Breast epithelium (tissue), 4 donors: Measurements from ENCODE around the gene GLIPR1L1. TPM values are rescaled to one million over a fixed set of nuclear protein-coding genes. Genes with fewer than 3 reads are reported as not detected.
"Not testable (repeated sequence)": the region's sequence is repeated elsewhere in the genome, so short reads cannot be mapped to it uniquely, and the experiment has no call there.

Experiments used
- DNase-seq, 2 donors: peaks; one replicate each; pipeline ENCODE4 v3.0.0-alpha.2; 2019; ENCODE audit warnings: low spot score in 2 of 2
- H3K27ac ChIP-seq, 2 donors: fragments of 200-600 bp; sonication (generic) in 1 of 2; one replicate each; pipeline ENCODE4 v1.5.1; 2016 to 2019; ENCODE audit warnings: mild to moderate bottlenecking in 1 of 2
- H3K27me3 ChIP-seq, 2 donors: fragments of 200-600 bp; sonication (generic) in 1 of 2; one replicate each; pipeline versions ENCODE4 v1.5.1 to v1.6.0; 2017 to 2019; ENCODE audit warnings: control low read depth in 1 of 2, mild to moderate bottlenecking in 1 of 2
- H3K36me3 ChIP-seq: fragments of 200-600 bp; one replicate; pipeline ENCODE4 v1.5.1; 2019
- H3K4me1 ChIP-seq, 2 donors: fragments of 200-600 bp; sonication (generic); one replicate each; pipeline ENCODE4 v1.5.1; 2016 to 2019; ENCODE audit warnings: control low read depth in 1 of 2
- H3K4me3 ChIP-seq, 3 donors: fragments of 200-600 bp; sonication (generic); 1 replicate in 2 of 3; 2 replicates in 1 of 3; pipeline ENCODE4 v1.5.1; 2016 to 2019; ENCODE audit warnings: mild to moderate bottlenecking in 3 of 3, moderate library complexity in 2 of 3
- H3K9me3 ChIP-seq, 2 donors: fragments of 200-600 bp; sonication (generic) in 1 of 2; one replicate each; pipeline ENCODE4 v1.5.1; 2016 to 2019; ENCODE audit warnings: control low read depth in 1 of 2
- POLR2A ChIP-seq: fragments of 450-650 bp; IDR thresholded peaks from one replicate; pipeline ENCODE4 v1.6.1; 2016; ENCODE audit warnings: antibody characterized with exemption, mild to moderate bottlenecking, moderate library complexity
- POLR2AphosphoS5 ChIP-seq, 3 donors: sonication (generic); formaldehyde crosslinking; IDR thresholded peaks; one replicate each; pipeline ENCODE4 v1.6.1; 2017; ENCODE audit warnings: antibody characterized with exemption in 3 of 3
- intact Hi-C: fragments of 100-400 bp; cut with DNase I; formaldehyde crosslinking; loops from one replicate; pipeline ENCODE4 v1.15.1; 2023; ENCODE audit warnings: low total_unique reads
- total RNA-seq, 3 donors: library from RNA; depleted of rRNA; stranded (reverse); fragments of >200 nt; gene quantifications; one replicate each; pipeline ENCODE4 v1.1.0, GENCODE V29; 2016
- TF ChIP-seq, protein P1 (sequence below), 3 donors: fragments of 450-650 bp; IDR thresholded peaks; one replicate each; pipeline ENCODE4 v1.5.1; 2016 to 2017; ENCODE audit warnings: antibody characterized with exemption in 3 of 3, mild to moderate bottlenecking in 3 of 3, moderate library complexity in 3 of 3

GLIPR1L1 gene
- total RNA-seq, 3 donors from 2014 or later, result not detected

DNA sequence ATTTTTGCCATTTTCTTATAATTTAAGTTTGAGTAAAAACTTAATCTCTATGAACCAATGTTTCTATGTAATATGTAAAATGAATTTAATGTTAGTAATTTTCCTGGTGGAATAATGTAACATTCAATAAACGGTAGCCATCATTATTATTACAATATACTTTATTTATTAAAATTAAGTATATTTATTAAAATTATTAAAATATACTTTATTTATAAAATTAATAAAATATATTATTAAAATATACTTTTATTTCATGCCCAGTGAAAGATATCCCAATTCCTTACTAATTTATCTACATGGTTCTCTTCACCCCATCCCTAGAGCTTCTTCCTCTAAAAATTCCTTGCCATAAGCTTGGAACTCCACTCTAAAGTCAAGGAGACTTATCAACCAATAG, 6.8 kb upstream of the GLIPR1L1 start:
- intact Hi-C loops, result no loop called here
- TF ChIP-seq POLR2A, result no peak
- TF ChIP-seq, protein P1, sequence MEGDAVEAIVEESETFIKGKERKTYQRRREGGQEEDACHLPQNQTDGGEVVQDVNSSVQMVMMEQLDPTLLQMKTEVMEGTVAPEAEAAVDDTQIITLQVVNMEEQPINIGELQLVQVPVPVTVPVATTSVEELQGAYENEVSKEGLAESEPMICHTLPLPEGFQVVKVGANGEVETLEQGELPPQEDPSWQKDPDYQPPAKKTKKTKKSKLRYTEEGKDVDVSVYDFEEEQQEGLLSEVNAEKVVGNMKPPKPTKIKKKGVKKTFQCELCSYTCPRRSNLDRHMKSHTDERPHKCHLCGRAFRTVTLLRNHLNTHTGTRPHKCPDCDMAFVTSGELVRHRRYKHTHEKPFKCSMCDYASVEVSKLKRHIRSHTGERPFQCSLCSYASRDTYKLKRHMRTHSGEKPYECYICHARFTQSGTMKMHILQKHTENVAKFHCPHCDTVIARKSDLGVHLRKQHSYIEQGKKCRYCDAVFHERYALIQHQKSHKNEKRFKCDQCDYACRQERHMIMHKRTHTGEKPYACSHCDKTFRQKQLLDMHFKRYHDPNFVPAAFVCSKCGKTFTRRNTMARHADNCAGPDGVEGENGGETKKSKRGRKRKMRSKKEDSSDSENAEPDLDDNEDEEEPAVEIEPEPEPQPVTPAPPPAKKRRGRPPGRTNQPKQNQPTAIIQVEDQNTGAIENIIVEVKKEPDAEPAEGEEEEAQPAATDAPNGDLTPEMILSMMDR (IDR thresholded peaks at IDR 0.05), result no peak
- no peak for TF ChIP-seq POLR2AphosphoS5 (IDR thresholded peaks at IDR 0.05)
- Histone ChIP-seq H3K4me1 (peaks cover 0 to 8% of the 10 kb centered on the region in 2 donors), H3K36me3 (no peaks in the 10 kb centered on the region), H3K9me3 (no peaks in the 10 kb centered on the region), H3K27me3 (no peaks in the 10 kb centered on the region), H3K27ac (no peak overlapping the region), H3K4me3 (no peak overlapping the region)
- no peak for DNase-seq

DNA sequence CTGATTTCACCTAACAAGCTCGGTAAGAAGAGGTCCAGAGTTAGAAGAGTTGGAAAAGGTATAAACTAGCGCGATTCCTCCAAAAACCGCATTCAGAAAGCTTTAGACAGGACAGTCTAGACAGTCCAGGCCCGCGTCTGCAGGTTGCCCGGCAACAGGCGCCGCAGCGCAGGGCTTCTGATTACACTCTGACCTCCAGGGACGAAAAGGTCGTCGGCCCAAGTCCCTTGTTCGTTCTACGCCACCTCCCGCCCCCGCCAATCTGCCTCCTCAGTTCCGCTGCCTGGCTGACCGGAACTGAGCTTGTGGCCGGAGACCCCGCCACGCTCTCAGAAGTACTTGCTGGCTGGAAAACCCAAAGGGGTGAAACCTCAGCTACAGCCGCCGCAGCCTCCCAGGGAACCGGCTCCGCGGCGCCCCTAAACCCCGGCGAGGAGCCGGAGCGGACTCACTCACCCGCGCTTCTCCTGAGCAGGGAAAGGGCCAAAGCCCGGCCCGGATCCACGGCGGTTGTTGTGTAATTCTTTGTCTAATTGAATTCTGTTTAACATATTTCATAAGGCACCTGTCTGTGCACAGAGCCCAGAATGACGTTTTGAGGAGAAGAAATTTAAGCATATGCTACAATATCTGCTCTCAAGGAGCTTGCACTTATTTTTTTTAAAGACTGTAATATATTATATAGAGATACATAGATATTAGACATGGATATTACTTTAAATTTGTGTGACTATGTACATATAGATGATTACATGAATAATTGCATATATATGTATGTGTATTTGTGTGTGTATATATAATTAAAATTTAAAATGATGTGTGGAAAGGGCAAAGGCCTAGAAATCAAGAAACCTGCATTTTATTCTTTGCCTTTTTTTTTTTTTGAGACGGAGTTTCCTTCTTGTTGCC, 4.3 kb upstream of the GLIPR1L1 start, which contains the start of gene CAPS2:
Gene CAPS2 (minus strand): TSS at position 407 of the 909 bp plus-strand sequence. CDS start 3,826 bp downstream, outside the sequence.
- H3K27ac ChIP-seq, result peak within 1 kb of the TSS; percentile 43 to 56
- H3K27me3 ChIP-seq, result no peaks in the 10 kb centered on the region
- TF ChIP-seq POLR2AphosphoS5 (IDR thresholded peaks at IDR 0.05) (peak in 1 of 3 donors; percentile 13), POLR2A (no peak)
- H3K9me3 ChIP-seq, result no peaks in the 10 kb centered on the region
- no peaks in the 10 kb centered on the region for H3K36me3 ChIP-seq
- peak within 1 kb of the TSS; percentile 55 to 77 (median 64) for H3K4me3 ChIP-seq
- intact Hi-C loops, result no loop called here
- peak; percentile 60 to 75 for DNase-seq
- H3K4me1 ChIP-seq, result peaks cover 0 to 8% of the 10 kb centered on the region in 2 donors

DNA sequence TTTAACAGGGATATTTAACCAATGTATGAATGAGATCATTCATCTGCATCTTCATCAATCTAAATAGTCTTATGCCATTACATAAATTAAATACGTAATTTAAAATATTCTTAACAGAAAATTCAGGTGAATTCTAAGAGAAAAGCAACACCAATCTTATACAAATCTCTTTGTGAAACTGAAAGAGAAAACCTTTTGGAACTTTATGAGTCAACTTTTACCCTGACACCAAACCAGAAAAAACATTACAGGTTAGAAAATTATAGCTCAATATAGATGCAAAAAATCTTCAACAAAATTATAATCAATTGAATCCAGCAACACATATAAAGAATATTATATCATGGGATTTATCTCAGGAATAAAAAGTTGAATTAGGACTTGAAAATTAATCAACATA, 3.4 kb downstream of the GLIPR1L1 start:
- Histone ChIP-seq H3K4me3 (no peak overlapping the region), H3K27me3 (no peaks in the 10 kb centered on the region), H3K36me3 (peaks cover 4% of the 10 kb centered on the region), H3K9me3 (no peaks in the 10 kb centered on the region), H3K27ac (no peak overlapping the region), H3K4me1 (no peaks in the 10 kb centered on the region)
- TF ChIP-seq, protein P1 (IDR thresholded peaks at IDR 0.05), result no peak
- no peak for TF ChIP-seq POLR2A
- TF ChIP-seq POLR2AphosphoS5 (IDR thresholded peaks at IDR 0.05), result no peak
- intact Hi-C loops, result loop anchor here (2.0 to 5.0 kb wide), 2 partner anchors 23 to 54 kb away; partner anchors contain the start of gene GLIPR1L2
- DNase-seq, result no peak

DNA sequence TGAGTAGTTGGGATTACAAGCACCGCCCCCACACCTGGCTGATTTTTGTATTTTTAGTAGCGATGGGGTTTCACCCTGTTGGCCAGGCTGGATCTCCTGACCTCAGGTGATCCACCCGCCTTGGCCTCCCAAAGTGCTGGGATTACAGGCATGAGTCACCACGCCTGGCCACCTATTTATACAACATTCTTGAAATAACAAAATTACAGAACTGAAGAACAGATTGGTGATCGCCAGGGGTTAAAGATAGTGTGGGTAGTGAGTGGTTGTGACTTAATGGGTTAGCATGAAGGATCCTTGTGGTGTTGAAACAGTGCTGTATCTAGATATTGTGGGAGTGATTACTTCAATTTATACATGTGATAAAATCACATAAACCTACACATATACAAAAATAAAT, 7.4 kb downstream of the GLIPR1L1 start:
- no peak overlapping the region for H3K27ac ChIP-seq
- DNase-seq, result no peak
- no peaks in the 10 kb centered on the region for H3K27me3 ChIP-seq
- peaks cover 4% of the 10 kb centered on the region for H3K36me3 ChIP-seq
- H3K4me1 ChIP-seq, result no peaks in the 10 kb centered on the region
- no peaks in the 10 kb centered on the region for H3K9me3 ChIP-seq
- TF ChIP-seq POLR2AphosphoS5 (IDR thresholded peaks at IDR 0.05) (no peak), POLR2A (no peak)
- TF ChIP-seq, protein P1 (IDR thresholded peaks at IDR 0.05), result no peak
- H3K4me3 ChIP-seq, result no peak overlapping the region
- intact Hi-C loops, result no loop called here

DNA sequence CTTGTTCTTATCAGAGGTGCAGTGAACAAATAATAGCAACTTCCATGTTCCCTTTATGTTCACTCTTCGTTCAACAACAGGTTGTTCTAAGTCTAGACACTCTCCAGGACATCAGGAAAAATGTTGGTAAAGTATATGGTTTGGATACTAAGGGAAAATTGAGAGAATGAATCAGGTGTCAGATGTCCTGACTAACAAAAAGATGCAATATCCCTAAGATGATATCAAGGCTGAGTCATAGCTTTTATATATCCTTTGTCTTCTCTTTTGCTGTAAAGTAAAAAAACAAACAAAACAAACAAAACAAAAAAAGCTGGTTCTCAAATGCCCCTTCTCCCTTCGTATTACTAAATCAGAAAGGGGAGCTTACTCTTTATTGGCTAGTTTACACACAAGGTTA, 11.1 kb downstream of the GLIPR1L1 start:
- no peak for DNase-seq

GRCh38 chr12:75346215-75346614, 11.7 kb downstream of the GLIPR1L1 start:
- H3K4me3 ChIP-seq, intact Hi-C loops, H3K27ac ChIP-seq: not testable (repeated sequence)

More for the DNA sequence above, 11.1 kb downstream of the GLIPR1L1 start:
- Histone ChIP-seq H3K4me1 (no peaks in the 10 kb centered on the region), H3K4me3 (no peak overlapping the region), H3K36me3 (no peaks in the 10 kb centered on the region), H3K27ac (no peak overlapping the region), H3K9me3 (no peaks in the 10 kb centered on the region), H3K27me3 (no peaks in the 10 kb centered on the region)
- TF ChIP-seq POLR2A, result no peak
- intact Hi-C loops, result no loop called here

More at GRCh38 chr12:75346215-75346614, 11.7 kb downstream of the GLIPR1L1 start:
- not testable (repeated sequence) for DNase-seq, H3K27me3 ChIP-seq, H3K4me1 ChIP-seq, H3K36me3 ChIP-seq, H3K9me3 ChIP-seq
